ENCODE results near the gene SMC4.

The SMC4 gene

GRCh38 chr3:160475884-160476283, 76.4 kb downstream of the SMC4 start:
- no peak for DNase-seq (ENCODE audit: low read depth in 2 of 2)

GRCh38 chr3:160477750-160478149, 78.3 kb downstream of the SMC4 start:
- DNase-seq (ENCODE audit: low read depth in 2 of 2): no peak

- no peak for DNase-seq (ENCODE audit: low read depth in 2 of 2)
Observed at GRCh38 chr3:160478338-160478737, 78.9 kb downstream of the SMC4 start.

GRCh38 chr3:160479376-160479775, 79.9 kb downstream of the SMC4 start:
- no peak for DNase-seq (ENCODE audit: low read depth in 2 of 2)

- no peak for DNase-seq (ENCODE audit: low read depth in 2 of 2)
Observed at GRCh38 chr3:160480931-160481330, 81.5 kb downstream of the SMC4 start.

GRCh38 chr3:160481856-160482255, 82.4 kb downstream of the SMC4 start:
- no peak for DNase-seq (ENCODE audit: low read depth in 2 of 2)

GRCh38 chr3:160482796-160483195, 83.3 kb downstream of the SMC4 start:
- no peak for DNase-seq (ENCODE audit: low read depth in 2 of 2)

Measured in stimulated activated CD4-positive, alpha-beta T cell treated with anti-CD3 and anti-CD28 coated beads, Interleukin-1b, Interleukin-23, amount 100 ng/mL, for 4 hours (primary cell).